OCI-LY1 (cell line): ENCODE measurements around the gene CRYBG1.

Experiments
- EZH2 ChIP-seq: fragments of 200-600 bp; sonication (generic), shearing (Covaris generic); IDR thresholded peaks from 2 replicates; pipeline ENCODE4 v1.8.0; 2017; ENCODE audit warnings: borderline replicate concordance, mixed run types, mild to moderate bottlenecking, antibody characterized with exemption, low read length, moderate library complexity, mixed read lengths
- TF ChIP-seq, protein P1 (sequence below): fragments of 200-600 bp; sonication (generic), shearing (Covaris generic); IDR thresholded peaks from 2 replicates; pipeline ENCODE4 v1.5.1; 2017; ENCODE audit warnings: mild to moderate bottlenecking, antibody characterized with exemption, low read length, moderate library complexity, mixed read lengths

GRCh38 chr6:106496823-106497222, 136.3 kb downstream of the CRYBG1 start:
- TF ChIP-seq, protein P1, sequence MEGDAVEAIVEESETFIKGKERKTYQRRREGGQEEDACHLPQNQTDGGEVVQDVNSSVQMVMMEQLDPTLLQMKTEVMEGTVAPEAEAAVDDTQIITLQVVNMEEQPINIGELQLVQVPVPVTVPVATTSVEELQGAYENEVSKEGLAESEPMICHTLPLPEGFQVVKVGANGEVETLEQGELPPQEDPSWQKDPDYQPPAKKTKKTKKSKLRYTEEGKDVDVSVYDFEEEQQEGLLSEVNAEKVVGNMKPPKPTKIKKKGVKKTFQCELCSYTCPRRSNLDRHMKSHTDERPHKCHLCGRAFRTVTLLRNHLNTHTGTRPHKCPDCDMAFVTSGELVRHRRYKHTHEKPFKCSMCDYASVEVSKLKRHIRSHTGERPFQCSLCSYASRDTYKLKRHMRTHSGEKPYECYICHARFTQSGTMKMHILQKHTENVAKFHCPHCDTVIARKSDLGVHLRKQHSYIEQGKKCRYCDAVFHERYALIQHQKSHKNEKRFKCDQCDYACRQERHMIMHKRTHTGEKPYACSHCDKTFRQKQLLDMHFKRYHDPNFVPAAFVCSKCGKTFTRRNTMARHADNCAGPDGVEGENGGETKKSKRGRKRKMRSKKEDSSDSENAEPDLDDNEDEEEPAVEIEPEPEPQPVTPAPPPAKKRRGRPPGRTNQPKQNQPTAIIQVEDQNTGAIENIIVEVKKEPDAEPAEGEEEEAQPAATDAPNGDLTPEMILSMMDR, result no peak
- TF ChIP-seq EZH2, result no peak
